Kidney epithelial cell (primary cell): ENCODE results near the gene MALT1. TPM values are rescaled to one million over a fixed set of nuclear protein-coding genes. Genes with fewer than 3 reads are reported as not detected.

ENCODE experiments used
- DNase-seq: peaks from one replicate; pipeline ENCODE4 v3.0.0-alpha.2; 2010; ENCODE audit warnings: low read depth
- H3K27me3 ChIP-seq: 2 replicates; pipeline ENCODE4 v1.6.0; 2011; ENCODE audit warnings: low read length; ENCODE audit not compliant: control insufficient read depth, insufficient read depth
- H3K36me3 ChIP-seq: 2 replicates; pipeline ENCODE4 v1.5.1; 2011; ENCODE audit warnings: low read length; ENCODE audit not compliant: control insufficient read depth, insufficient read depth
- H3K4me3 ChIP-seq: 2 replicates; pipeline ENCODE4 v1.5.1; 2011; ENCODE audit warnings: low read depth, mild to moderate bottlenecking, control low read depth, low read length
- total RNA-seq: library from RNA; depleted of rRNA; stranded (reverse); fragments of >200 nt; gene quantifications from 2 replicates; pipeline ENCODE4 v1.2.3, GENCODE V29; 2015
- TF ChIP-seq, protein P1 (sequence below): IDR thresholded peaks from 2 replicates; pipeline ENCODE4 v1.5.1; 2011; ENCODE audit warnings: mild to moderate bottlenecking, moderate library complexity, low read length, control low read depth, inconsistent platforms; ENCODE audit not compliant: insufficient read depth, poor library complexity, severe bottlenecking

Gene MALT1
- total RNA-seq, 1 donor from 2014 or later, result 19.8 TPM

DNA sequence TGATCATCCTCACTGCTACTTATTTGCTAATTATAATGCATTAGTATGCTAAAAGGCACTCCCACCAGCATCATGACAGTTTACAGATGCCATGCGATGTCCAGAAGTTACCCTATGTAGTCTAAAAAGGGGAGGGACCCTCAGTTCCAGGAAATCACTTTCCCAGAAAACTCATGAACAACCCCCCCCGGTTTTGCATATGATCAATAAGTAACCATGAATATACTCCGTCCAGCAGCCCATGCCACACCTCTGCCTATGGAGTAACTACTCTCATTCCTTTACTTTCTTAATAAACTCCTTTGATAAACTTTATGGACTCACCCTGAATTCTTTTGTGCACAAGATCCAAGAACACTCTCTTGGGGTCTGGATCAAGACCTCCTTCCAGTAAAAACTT is 86.8 kb downstream of the MALT1 start:
- no peak overlapping the region for H3K4me3 ChIP-seq
- TF ChIP-seq, protein P1, sequence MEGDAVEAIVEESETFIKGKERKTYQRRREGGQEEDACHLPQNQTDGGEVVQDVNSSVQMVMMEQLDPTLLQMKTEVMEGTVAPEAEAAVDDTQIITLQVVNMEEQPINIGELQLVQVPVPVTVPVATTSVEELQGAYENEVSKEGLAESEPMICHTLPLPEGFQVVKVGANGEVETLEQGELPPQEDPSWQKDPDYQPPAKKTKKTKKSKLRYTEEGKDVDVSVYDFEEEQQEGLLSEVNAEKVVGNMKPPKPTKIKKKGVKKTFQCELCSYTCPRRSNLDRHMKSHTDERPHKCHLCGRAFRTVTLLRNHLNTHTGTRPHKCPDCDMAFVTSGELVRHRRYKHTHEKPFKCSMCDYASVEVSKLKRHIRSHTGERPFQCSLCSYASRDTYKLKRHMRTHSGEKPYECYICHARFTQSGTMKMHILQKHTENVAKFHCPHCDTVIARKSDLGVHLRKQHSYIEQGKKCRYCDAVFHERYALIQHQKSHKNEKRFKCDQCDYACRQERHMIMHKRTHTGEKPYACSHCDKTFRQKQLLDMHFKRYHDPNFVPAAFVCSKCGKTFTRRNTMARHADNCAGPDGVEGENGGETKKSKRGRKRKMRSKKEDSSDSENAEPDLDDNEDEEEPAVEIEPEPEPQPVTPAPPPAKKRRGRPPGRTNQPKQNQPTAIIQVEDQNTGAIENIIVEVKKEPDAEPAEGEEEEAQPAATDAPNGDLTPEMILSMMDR, result no peak
- DNase-seq, result no peak
- H3K36me3 ChIP-seq, result no peaks in the 10 kb centered on the region
- H3K27me3 ChIP-seq, result no peaks in the 10 kb centered on the region

DNA sequence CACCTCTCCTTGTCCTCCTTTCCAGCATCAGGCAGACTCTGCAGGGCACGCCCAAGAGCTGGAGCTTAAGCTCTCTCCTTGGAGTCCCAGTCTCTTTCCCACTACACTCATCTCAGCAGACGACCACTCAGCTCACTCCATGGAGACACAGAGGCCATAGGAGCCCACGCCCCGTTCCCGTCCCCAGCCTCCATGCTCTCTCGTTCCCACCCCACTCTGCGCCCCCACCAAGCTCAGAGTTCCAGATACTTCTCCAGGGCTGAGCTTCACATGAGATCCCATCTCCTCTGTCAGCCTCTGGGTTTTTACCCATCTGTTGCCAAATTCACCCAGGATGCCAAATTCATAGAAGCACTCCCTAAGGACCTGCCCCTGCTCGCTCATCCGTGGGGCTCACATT is 87.3 kb downstream of the MALT1 start:
- TF ChIP-seq, protein P1, result no peak
- Histone ChIP-seq H3K4me3 (no peak overlapping the region), H3K36me3 (no peaks in the 10 kb centered on the region), H3K27me3 (no peaks in the 10 kb centered on the region)
- DNase-seq, result no peak

DNA sequence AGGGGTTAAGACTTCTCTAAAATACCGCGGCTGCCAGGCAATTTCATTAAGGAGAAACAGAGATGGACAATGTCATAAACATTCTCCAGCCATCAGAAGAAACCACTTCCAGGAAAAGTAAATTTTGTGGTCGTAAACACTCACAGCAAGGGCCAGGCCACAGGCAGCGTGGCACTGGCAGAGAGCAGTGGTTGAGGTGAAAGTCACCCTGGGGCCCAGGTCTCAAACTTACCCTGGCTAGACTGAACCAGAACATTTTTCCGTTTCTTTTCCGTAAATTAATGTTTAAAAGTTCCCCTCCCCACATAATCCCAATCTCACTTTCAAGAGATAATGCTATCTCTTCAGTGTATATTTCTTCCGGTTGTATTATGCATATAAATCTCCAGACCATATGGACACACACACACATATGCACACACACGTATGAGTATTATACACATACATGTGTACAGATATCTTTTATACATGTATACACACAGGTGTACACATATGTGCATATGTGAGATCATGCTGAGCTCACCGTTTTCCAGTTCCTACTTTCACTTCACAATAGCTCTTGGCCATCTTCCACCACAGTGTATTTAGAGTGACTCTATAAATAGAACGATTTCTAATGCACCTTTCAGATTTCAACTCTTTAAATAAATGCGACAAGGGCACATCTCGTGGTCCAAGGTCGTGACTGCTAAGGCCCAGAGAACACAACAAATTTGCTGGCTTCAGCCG is 90.1 kb downstream of the MALT1 start:
- no peaks in the 10 kb centered on the region for H3K27me3 ChIP-seq
- H3K4me3 ChIP-seq, result no peak overlapping the region
- DNase-seq, result no peak
- H3K36me3 ChIP-seq, result no peaks in the 10 kb centered on the region
- TF ChIP-seq, protein P1, result no peak

DNA sequence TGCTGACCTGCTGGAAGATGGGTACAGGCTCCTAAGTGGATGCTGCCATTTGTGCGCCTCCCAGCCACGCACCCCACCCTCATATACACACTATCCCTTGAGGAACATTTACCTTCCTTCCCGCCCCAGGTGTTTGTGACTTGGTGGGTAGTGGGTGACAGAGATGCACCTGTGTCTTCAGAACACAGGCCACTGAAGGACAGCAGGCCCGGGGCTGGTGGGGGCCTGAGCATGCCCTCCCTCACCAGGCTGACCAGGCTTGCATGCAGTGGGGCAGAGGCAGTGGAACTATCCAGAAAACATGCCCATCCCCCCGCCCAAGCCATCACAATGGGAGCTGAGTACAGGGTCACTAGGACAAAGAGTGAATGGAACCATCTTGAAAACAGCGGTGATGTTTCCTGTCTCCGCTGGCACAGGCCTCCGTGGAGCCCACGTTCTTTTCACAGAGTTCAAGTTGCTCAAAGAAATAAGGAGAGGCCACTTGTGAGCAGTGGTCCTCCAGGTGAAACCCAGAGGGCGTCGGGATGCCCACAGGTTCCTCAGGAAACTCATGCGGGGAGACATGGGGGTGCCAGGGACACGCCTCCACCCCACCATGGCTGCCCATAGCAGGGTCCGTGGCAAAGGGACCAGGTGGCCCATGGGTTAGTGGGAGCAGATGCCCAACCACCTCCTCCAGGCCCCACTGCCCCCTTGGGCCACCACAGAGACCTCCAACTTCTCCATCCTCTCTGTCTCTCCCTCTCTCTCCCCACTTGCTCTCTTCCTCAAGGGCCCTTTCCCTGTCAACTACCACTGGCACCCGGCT is 90.9 kb downstream of the MALT1 start:
- no peak for DNase-seq
- H3K4me3 ChIP-seq, result no peak overlapping the region
- no peaks in the 10 kb centered on the region for H3K36me3 ChIP-seq
- H3K27me3 ChIP-seq, result no peaks in the 10 kb centered on the region
- TF ChIP-seq, protein P1, result no peak

DNA sequence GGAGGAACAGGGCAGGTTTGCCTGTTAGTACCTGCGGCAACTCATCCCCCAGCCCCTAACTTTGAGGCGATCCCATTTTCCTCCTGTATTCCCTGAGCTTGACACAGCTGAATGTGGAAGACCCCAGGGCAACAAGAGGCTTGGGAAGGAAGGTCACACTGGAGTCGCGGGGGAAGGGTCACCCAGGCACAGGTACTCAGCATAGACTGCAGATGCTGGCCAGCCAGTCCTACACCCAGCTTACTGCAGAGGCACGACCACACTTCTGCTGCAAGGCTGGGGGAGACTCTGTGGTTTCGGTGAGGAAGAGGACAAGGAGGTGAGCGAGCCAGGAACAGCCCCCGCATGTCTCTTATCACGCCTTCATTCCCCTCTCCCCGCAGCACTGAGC is 91.5 kb downstream of the MALT1 start:
- TF ChIP-seq, protein P1, result no peak
- H3K36me3 ChIP-seq, result no peaks in the 10 kb centered on the region
- DNase-seq, result no peak
- no peak overlapping the region for H3K4me3 ChIP-seq
- H3K27me3 ChIP-seq, result no peaks in the 10 kb centered on the region

DNA sequence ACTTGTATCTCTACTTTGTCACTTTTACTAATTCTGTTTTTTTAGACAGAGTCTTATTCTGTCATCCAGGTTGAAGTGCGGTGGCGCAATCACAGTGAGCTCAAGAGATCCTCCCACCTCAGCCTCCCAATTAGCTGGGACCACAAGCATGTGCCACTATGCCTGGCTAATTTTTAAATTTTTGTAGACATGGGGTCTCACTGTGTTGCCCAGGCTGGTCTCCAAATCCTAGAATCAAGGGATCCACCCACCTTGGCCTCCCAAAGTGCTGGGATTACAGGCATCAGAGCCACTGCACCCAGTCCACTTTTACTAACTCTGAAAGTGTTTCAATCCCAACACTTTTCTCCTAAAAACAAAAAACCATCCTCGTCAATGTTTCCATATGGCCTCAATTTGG is 94.9 kb downstream of the MALT1 start:
- TF ChIP-seq, protein P1, result no peak
- DNase-seq, result no peak
- Histone ChIP-seq H3K27me3 (no peaks in the 10 kb centered on the region), H3K36me3 (no peaks in the 10 kb centered on the region), H3K4me3 (no peak overlapping the region)
